HEK293 (cell line): ENCODE data around the gene SLC25A22.
A peak's percentile ranks its signal among the peaks of the same experiment; 100 is the strongest.

Experiments used
- CTCF ChIA-PET: fragments of 350-600 bp; formaldehyde crosslinking; extraction: SDS; loops from one replicate; lab custom pipeline; 2021; ENCODE audit warnings: antibody characterized with exemption; lab: Yijun Ruan, JAX
- POLR2A ChIA-PET: fragments of 300-600 bp; formaldehyde crosslinking; extraction: SDS; loops from one replicate; lab custom pipeline; 2020; ENCODE audit warnings: antibody characterized with exemption, inconsistent platforms; lab: Yijun Ruan, JAX
- H3K27ac ChIP-seq: fragments of 200-500 bp; sonication (Bioruptor generic); 2 replicates; pipeline ENCODE4 v1.5.1; 2014; ENCODE audit warnings: low read depth, low read length, control low read depth, inconsistent platforms; ENCODE audit errors: extremely low read depth
- H3K36me3 ChIP-seq, 2 experiments: fragments of 200-500 bp in 1 of 2; sonication (Bioruptor generic) in 1 of 2; 1 replicate in 1 of 2; 2 replicates in 1 of 2; pipeline ENCODE4 v1.5.1; 2014 to 2017; ENCODE audit warnings: inconsistent platforms in 2 of 2, low read length in 2 of 2; ENCODE audit not compliant: control insufficient read depth in 2 of 2, insufficient read depth in 1 of 2
- H3K4me1 ChIP-seq: fragments of 200-500 bp; sonication (Bioruptor generic); 2 replicates; pipeline ENCODE4 v1.5.1; 2014; ENCODE audit warnings: mild to moderate bottlenecking, low read length, inconsistent platforms; ENCODE audit not compliant: control insufficient read depth, insufficient read depth
- H3K4me3 ChIP-seq: 2 replicates; pipeline ENCODE4 v1.5.1; 2011; ENCODE audit warnings: low read depth, mild to moderate bottlenecking, control low read depth, low read length, moderate library complexity
- H3K9me3 ChIP-seq: fragments of 200-500 bp; sonication (Bioruptor generic); 2 replicates; pipeline ENCODE4 v1.5.1; 2014; ENCODE audit warnings: low read depth, low read length, inconsistent platforms; ENCODE audit not compliant: control insufficient read depth, insufficient read depth
- KLF7 ChIP-seq: fragments of 450-650 bp; formaldehyde crosslinking; IDR thresholded peaks from 2 replicates; pipeline ENCODE4 v1.5.1; 2016; ENCODE audit warnings: missing biosample characterization, missing genetic modification characterization, borderline replicate concordance
- MZF1 ChIP-seq: fragments of 450-650 bp; formaldehyde crosslinking; IDR thresholded peaks from 2 replicates; pipeline ENCODE4 v1.5.1; 2017; ENCODE audit warnings: missing biosample characterization, missing genetic modification characterization, borderline replicate concordance
- OSR2 ChIP-seq: fragments of 450-650 bp; formaldehyde crosslinking; IDR thresholded peaks from 2 replicates; pipeline ENCODE4 v1.5.1; 2016; ENCODE audit warnings: missing biosample characterization, missing genetic modification characterization
- ZBTB20 ChIP-seq: fragments of 450-650 bp; formaldehyde crosslinking; IDR thresholded peaks from 2 replicates; pipeline ENCODE4 v1.5.1; 2016; ENCODE audit warnings: missing biosample characterization, missing genetic modification characterization
- ZBTB48 ChIP-seq: fragments of 450-650 bp; formaldehyde crosslinking; IDR thresholded peaks from 2 replicates; pipeline ENCODE4 v1.5.1; 2016; ENCODE audit warnings: missing biosample characterization, missing genetic modification characterization
- ZNF121 ChIP-seq: fragments of 450-650 bp; formaldehyde crosslinking; IDR thresholded peaks from 2 replicates; pipeline ENCODE4 v1.5.1; 2016; ENCODE audit warnings: missing biosample characterization, missing genetic modification characterization
- ZNF132 ChIP-seq: fragments of 450-650 bp; formaldehyde crosslinking; IDR thresholded peaks from 2 replicates; pipeline ENCODE4 v1.5.1; 2017; ENCODE audit warnings: missing biosample characterization, missing genetic modification characterization, borderline replicate concordance
- ZNF133 ChIP-seq: fragments of 450-650 bp; formaldehyde crosslinking; IDR thresholded peaks from 2 replicates; pipeline ENCODE4 v1.5.1; 2016; ENCODE audit warnings: missing biosample characterization, missing genetic modification characterization
- ZNF223 ChIP-seq: fragments of 450-650 bp; formaldehyde crosslinking; IDR thresholded peaks from 2 replicates; pipeline ENCODE4 v1.5.1; 2016; ENCODE audit warnings: missing biosample characterization, missing genetic modification characterization
- ZNF239 ChIP-seq: fragments of 450-650 bp; formaldehyde crosslinking; IDR thresholded peaks from 2 replicates; pipeline ENCODE4 v1.5.1; 2016; ENCODE audit warnings: missing biosample characterization, missing genetic modification characterization
- ZNF311 ChIP-seq: fragments of 450-650 bp; formaldehyde crosslinking; IDR thresholded peaks from 2 replicates; pipeline ENCODE4 v1.5.1; 2017; ENCODE audit warnings: missing biosample characterization, missing genetic modification characterization, borderline replicate concordance
- ZNF529 ChIP-seq: fragments of 450-650 bp; formaldehyde crosslinking; IDR thresholded peaks from 2 replicates; pipeline ENCODE4 v1.5.1; 2017; ENCODE audit warnings: missing genetic modification characterization, missing biosample characterization; ENCODE audit not compliant: insufficient replicate concordance
- ZNF561 ChIP-seq: fragments of 450-650 bp; IDR thresholded peaks from 2 replicates; pipeline ENCODE4 v1.5.1; 2018; ENCODE audit warnings: missing biosample characterization, missing genetic modification characterization, borderline replicate concordance
- ZNF664 ChIP-seq: fragments of 450-650 bp; formaldehyde crosslinking; IDR thresholded peaks from 2 replicates; pipeline ENCODE4 v1.5.1; 2016; ENCODE audit warnings: missing biosample characterization, missing genetic modification characterization
- ZNF704 ChIP-seq: fragments of 450-650 bp; formaldehyde crosslinking; IDR thresholded peaks from 2 replicates; pipeline ENCODE4 v1.5.1; 2016; ENCODE audit warnings: missing biosample characterization, missing genetic modification characterization
- ZNF837 ChIP-seq: fragments of 450-650 bp; formaldehyde crosslinking; IDR thresholded peaks from 2 replicates; pipeline ENCODE4 v1.5.1; 2016; ENCODE audit warnings: missing biosample characterization, missing genetic modification characterization
- TF ChIP-seq, protein P1 (sequence below): fragments of 450-650 bp; formaldehyde crosslinking; IDR thresholded peaks from 2 replicates; pipeline ENCODE4 v1.5.1; 2016; ENCODE audit warnings: missing biosample characterization, missing genetic modification characterization
- TF ChIP-seq, protein P2 (sequence below): IDR thresholded peaks from 2 replicates; pipeline ENCODE4 v1.6.1; 2011; ENCODE audit warnings: mild to moderate bottlenecking, low read depth, low read length, borderline replicate concordance
- TF ChIP-seq, protein P3 (sequence below): fragments of 450-650 bp; formaldehyde crosslinking; IDR thresholded peaks from 2 replicates; pipeline ENCODE4 v1.5.1; 2016; ENCODE audit warnings: missing biosample characterization, missing genetic modification characterization, low read depth

The SLC25A22 gene

GRCh38 chr11:815675-816432, 17.8 kb upstream of the SLC25A22 start:
- Histone ChIP-seq H3K27ac (no peak overlapping the region), H3K9me3 (no peaks in the 10 kb centered on the region), H3K36me3 (peaks cover 4 to 41% of the 10 kb centered on the region in 2 experiments; a peak in 2 of 3 replicates)
- TF ChIP-seq KLF7 (tag by site-specific recombination) (no peak), ZBTB20 (tag by site-specific recombination) (0 out of 2 replicates have a peak, but pooled peaks have one; percentile 25), ZBTB48 (tag by site-specific recombination) (peak; percentile 59; the same call in 1 of the 2 replicates)
- TF ChIP-seq, all 188 proteins: peak for 2
- Histone ChIP-seq H3K4me3 (no peak overlapping the region), H3K4me1 (0 out of 2 replicates have a peak, but pooled peaks cover 3% of the 10 kb centered on the region)
- POLR2A ChIA-PET = interaction anchor here (5.2 to 11.4 kb wide), 2 partner anchors 11 to 19 kb away, joined by 42 to 202 read pairs; partner anchors contain the start of genes CD151, CRACR2B and PIDD1
- CTCF ChIA-PET = interaction anchor here (0.8 kb wide), 1 partner anchor 18 kb away, joined by 4 read pairs; no protein-coding TSS in a partner anchor

- TF ChIP-seq ZNF223 (no peak), ZNF311 (tag by site-specific recombination) (no peak)
- TF ChIP-seq, protein P1, sequence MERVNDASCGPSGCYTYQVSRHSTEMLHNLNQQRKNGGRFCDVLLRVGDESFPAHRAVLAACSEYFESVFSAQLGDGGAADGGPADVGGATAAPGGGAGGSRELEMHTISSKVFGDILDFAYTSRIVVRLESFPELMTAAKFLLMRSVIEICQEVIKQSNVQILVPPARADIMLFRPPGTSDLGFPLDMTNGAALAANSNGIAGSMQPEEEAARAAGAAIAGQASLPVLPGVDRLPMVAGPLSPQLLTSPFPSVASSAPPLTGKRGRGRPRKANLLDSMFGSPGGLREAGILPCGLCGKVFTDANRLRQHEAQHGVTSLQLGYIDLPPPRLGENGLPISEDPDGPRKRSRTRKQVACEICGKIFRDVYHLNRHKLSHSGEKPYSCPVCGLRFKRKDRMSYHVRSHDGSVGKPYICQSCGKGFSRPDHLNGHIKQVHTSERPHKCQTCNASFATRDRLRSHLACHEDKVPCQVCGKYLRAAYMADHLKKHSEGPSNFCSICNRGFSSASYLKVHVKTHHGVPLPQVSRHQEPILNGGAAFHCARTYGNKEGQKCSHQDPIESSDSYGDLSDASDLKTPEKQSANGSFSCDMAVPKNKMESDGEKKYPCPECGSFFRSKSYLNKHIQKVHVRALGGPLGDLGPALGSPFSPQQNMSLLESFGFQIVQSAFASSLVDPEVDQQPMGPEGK (tag by site-specific recombination) = 0 out of 2 replicates have a peak, but pooled peaks have one; percentile 17
- Histone ChIP-seq H3K4me3 (no peak overlapping the region), H3K27ac (no peak overlapping the region), H3K36me3 (peaks cover 4 to 45% of the 10 kb centered on the region in 2 experiments; a peak in 2 of 3 replicates), H3K9me3 (no peaks in the 10 kb centered on the region), H3K4me1 (no peaks in the 10 kb centered on the region)
- ChIA-PET POLR2A (interaction anchor here (0.6 to 11.4 kb wide), 5 partner anchors 21 to 281 kb away, joined by 3 to 202 read pairs (median 3); partner anchors contain the start of genes CD151 and CRACR2B), CTCF (no interaction called here)
Observed at GRCh38 chr11:813456-814096, 15.5 kb upstream of the SLC25A22 start.

DNA sequence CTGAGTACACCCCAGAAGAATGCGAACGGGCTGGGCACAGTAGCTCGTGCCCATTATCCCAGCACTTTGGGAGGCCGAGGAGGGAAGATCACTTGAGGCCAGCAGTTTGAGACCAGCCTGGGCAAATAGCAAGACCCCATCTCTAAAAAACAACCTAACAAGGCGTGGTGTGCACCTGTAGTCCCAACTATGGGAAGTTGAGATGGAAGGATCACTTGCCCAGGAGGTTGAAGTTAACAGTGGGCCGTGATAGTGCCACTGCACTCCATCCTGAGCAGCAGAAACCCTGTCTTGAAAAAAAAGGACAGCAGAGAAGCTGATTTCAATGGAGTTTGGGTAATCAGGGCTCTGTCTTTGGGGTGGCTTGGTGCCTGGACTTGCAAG, 15.0 kb upstream of the SLC25A22 start:
- no peaks in the 10 kb centered on the region for H3K4me1 ChIP-seq
- ChIA-PET CTCF (interaction anchor here (0.6 kb wide), 1 partner anchor 47 kb away, joined by 4 read pairs; no protein-coding TSS in a partner anchor), POLR2A (interaction anchor here (0.6 to 11.4 kb wide), 4 partner anchors 15 to 280 kb away, joined by 3 to 202 read pairs (median 4); partner anchors contain the start of genes CD151, CRACR2B and SLC25A22)
- no peak overlapping the region for H3K4me3 ChIP-seq
- peaks cover 4 to 45% of the 10 kb centered on the region in 2 experiments; a peak in 2 of 3 replicates for H3K36me3 ChIP-seq
- H3K9me3 ChIP-seq = no peaks in the 10 kb centered on the region
- H3K27ac ChIP-seq = no peak overlapping the region
- no peak for TF ChIP-seq ZNF561
- peak; percentile 94 for TF ChIP-seq ZNF121
- TF ChIP-seq, protein P2, sequence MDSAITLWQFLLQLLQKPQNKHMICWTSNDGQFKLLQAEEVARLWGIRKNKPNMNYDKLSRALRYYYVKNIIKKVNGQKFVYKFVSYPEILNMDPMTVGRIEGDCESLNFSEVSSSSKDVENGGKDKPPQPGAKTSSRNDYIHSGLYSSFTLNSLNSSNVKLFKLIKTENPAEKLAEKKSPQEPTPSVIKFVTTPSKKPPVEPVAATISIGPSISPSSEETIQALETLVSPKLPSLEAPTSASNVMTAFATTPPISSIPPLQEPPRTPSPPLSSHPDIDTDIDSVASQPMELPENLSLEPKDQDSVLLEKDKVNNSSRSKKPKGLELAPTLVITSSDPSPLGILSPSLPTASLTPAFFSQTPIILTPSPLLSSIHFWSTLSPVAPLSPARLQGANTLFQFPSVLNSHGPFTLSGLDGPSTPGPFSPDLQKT = no peak
- TF ChIP-seq MZF1 (tag by site-specific recombination) = no peak

DNA sequence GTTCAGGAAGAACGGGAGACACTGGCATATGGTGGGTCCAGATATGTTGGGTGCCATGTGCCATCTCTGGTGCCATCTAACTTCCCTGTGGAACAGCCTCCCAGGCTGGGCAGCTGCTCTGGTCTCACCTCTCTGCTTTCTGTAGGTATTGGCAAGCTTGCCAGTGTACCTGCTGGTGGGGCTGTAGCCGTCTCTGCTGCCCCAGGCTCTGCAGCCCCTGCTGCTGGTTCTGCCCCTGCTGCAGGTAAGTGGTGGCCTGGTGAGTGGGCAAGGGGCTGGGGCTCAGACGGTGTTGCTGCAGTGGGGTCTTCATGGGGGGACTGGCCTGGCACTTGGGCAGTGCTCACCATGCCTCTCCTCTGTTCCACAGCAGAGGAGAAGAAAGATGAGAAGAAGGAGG, 14.3 kb upstream of the SLC25A22 start:
- CTCF ChIA-PET = interaction anchor here (0.6 to 1.2 kb wide), 2 partner anchors 52 to 60 kb away, joined by 3 read pairs; no protein-coding TSS in a partner anchor
- Histone ChIP-seq H3K9me3 (no peaks in the 10 kb centered on the region), H3K36me3 (peaks cover 4 to 45% of the 10 kb centered on the region in 2 experiments; a peak in 2 of 3 replicates), H3K4me1 (no peaks in the 10 kb centered on the region), H3K4me3 (no peak overlapping the region), H3K27ac (no peak overlapping the region)
- POLR2A ChIA-PET = interaction anchor here (1.1 to 11.4 kb wide), 2 partner anchors 22 to 32 kb away, joined by 4 to 202 read pairs; partner anchors contain the start of genes CD151 and CRACR2B
- TF ChIP-seq ZNF664 (tag by site-specific recombination) (no peak), ZNF837 (tag by site-specific recombination) (no peak), OSR2 (tag by site-specific recombination) (no peak), ZNF133 (tag by site-specific recombination) (no peak), ZNF529 (tag by site-specific recombination) (no peak), ZNF704 (tag by site-specific recombination) (no peak), ZNF132 (tag by site-specific recombination) (no peak), ZNF239 (tag by site-specific recombination) (no peak)
- TF ChIP-seq, protein P3, sequence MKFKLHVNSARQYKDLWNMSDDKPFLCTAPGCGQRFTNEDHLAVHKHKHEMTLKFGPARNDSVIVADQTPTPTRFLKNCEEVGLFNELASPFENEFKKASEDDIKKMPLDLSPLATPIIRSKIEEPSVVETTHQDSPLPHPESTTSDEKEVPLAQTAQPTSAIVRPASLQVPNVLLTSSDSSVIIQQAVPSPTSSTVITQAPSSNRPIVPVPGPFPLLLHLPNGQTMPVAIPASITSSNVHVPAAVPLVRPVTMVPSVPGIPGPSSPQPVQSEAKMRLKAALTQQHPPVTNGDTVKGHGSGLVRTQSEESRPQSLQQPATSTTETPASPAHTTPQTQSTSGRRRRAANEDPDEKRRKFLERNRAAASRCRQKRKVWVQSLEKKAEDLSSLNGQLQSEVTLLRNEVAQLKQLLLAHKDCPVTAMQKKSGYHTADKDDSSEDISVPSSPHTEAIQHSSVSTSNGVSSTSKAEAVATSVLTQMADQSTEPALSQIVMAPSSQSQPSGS (tag by site-specific recombination) = no peak
